Measurements from ENCODE around the gene CCDC110.

DNA sequence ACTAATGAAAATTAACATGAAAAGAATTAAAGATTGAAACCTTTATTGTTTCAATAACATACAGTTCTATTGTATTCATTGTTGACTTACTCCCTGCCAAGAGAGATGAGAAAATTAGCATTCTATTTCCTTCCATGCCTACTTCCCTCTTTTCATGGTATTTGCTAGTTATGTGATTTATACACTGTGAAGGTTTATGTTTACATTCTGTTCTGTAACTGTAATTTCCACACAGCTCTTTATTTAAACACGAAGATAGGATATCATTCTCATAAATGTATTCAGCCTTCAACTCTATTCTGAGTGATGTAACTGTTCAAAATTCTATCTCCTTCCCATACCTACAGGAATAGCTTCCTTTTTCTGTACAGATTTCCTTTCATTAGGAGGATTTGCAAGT lies 6.6 kb downstream of the CCDC110 start:
- TF ChIP-seq GATA3 (IDR thresholded peaks at IDR 0.05; ENCODE audit: low read depth, low read length) (no peak), GATA2 (IDR thresholded peaks at IDR 0.05; ENCODE audit: low read depth, low read length) (no peak)

All from SH-SY5Y (cell line).